ENCODE results near the gene TRPM4.

- TF ChIP-seq, protein P1, sequence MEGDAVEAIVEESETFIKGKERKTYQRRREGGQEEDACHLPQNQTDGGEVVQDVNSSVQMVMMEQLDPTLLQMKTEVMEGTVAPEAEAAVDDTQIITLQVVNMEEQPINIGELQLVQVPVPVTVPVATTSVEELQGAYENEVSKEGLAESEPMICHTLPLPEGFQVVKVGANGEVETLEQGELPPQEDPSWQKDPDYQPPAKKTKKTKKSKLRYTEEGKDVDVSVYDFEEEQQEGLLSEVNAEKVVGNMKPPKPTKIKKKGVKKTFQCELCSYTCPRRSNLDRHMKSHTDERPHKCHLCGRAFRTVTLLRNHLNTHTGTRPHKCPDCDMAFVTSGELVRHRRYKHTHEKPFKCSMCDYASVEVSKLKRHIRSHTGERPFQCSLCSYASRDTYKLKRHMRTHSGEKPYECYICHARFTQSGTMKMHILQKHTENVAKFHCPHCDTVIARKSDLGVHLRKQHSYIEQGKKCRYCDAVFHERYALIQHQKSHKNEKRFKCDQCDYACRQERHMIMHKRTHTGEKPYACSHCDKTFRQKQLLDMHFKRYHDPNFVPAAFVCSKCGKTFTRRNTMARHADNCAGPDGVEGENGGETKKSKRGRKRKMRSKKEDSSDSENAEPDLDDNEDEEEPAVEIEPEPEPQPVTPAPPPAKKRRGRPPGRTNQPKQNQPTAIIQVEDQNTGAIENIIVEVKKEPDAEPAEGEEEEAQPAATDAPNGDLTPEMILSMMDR (conservative IDR thresholded peaks at IDR 0.05; ENCODE audit: low read length): no peak
- TF ChIP-seq EZH2phosphoT487 (IDR thresholded peaks at IDR 0.05; ENCODE audit: borderline replicate concordance): no peak
Observed at GRCh38 chr19:49190781-49191180, 33.2 kb downstream of the TRPM4 start.

All from Loucy (cell line).